ENCODE data around the gene G3BP2.
A peak's percentile ranks its signal among the peaks of the same experiment; 100 is the strongest.

The G3BP2 gene

GRCh38 chr4:75637827-75638226 is 35.4 kb downstream of the G3BP2 start:
- no peak for DNase-seq (ENCODE audit: low read depth)

- no peak for DNase-seq (ENCODE audit: low read depth)
Observed at GRCh38 chr4:75637176-75637575, 36.0 kb downstream of the G3BP2 start.

- DNase-seq (ENCODE audit: low read depth), result no peak
Observed at GRCh38 chr4:75634951-75635350, 38.3 kb downstream of the G3BP2 start.

GRCh38 chr4:75634281-75634680 is 38.9 kb downstream of the G3BP2 start:
- DNase-seq (ENCODE audit: low read depth), result no peak

- no peak for DNase-seq (ENCODE audit: low read depth)
Observed at GRCh38 chr4:75633846-75634245, 39.4 kb downstream of the G3BP2 start.

GRCh38 chr4:75630937-75631329 is 42.3 kb downstream of the G3BP2 start:
- no peak for DNase-seq (ENCODE audit: low read depth)

GRCh38 chr4:75630174-75630936 is 42.9 kb downstream of the G3BP2 start, which contains the start of gene CDKL2:
TSS of gene CDKL2 (minus strand) at chr4:75630528. CDS start at chr4:75625988, 4,540 bp downstream.
- peak; percentile 80 for DNase-seq (ENCODE audit: low read depth)

GRCh38 chr4:75629239-75629638 is 44.0 kb downstream of the G3BP2 start:
- DNase-seq (ENCODE audit: low read depth), result no peak

GRCh38 chr4:75623026-75623425 is 50.2 kb downstream of the G3BP2 start:
- no peak for DNase-seq (ENCODE audit: low read depth)

- DNase-seq (ENCODE audit: low read depth), result no peak
Observed at GRCh38 chr4:75621715-75622114, 51.5 kb downstream of the G3BP2 start.

GRCh38 chr4:75612306-75612705 is 60.9 kb downstream of the G3BP2 start:
- no peak for DNase-seq (ENCODE audit: low read depth)

- no peak for DNase-seq (ENCODE audit: low read depth)
Observed at GRCh38 chr4:75605928-75606327, 67.3 kb downstream of the G3BP2 start.

GRCh38 chr4:75599647-75600046 is 73.6 kb downstream of the G3BP2 start:
- no peak for DNase-seq (ENCODE audit: low read depth)

- DNase-seq (ENCODE audit: low read depth), result no peak
Observed at GRCh38 chr4:75598390-75598789, 74.8 kb downstream of the G3BP2 start.

- DNase-seq (ENCODE audit: low read depth), result no peak
Observed at GRCh38 chr4:75596061-75596460, 77.2 kb downstream of the G3BP2 start.

- DNase-seq (ENCODE audit: low read depth), result no peak
Observed at GRCh38 chr4:75593393-75593792, 79.8 kb downstream of the G3BP2 start.
